Measurements from ENCODE around the gene OSGIN1.

The OSGIN1 gene

GRCh38 chr16:83961591-83961990 is 8.6 kb downstream of the OSGIN1 start:
- DNase-seq (ENCODE audit: extremely low read depth, low read depth) = no peak
- TF ChIP-seq CTCF (IDR thresholded peaks at IDR 0.05; ENCODE audit: low read depth, low read length) = no peak

DNA sequence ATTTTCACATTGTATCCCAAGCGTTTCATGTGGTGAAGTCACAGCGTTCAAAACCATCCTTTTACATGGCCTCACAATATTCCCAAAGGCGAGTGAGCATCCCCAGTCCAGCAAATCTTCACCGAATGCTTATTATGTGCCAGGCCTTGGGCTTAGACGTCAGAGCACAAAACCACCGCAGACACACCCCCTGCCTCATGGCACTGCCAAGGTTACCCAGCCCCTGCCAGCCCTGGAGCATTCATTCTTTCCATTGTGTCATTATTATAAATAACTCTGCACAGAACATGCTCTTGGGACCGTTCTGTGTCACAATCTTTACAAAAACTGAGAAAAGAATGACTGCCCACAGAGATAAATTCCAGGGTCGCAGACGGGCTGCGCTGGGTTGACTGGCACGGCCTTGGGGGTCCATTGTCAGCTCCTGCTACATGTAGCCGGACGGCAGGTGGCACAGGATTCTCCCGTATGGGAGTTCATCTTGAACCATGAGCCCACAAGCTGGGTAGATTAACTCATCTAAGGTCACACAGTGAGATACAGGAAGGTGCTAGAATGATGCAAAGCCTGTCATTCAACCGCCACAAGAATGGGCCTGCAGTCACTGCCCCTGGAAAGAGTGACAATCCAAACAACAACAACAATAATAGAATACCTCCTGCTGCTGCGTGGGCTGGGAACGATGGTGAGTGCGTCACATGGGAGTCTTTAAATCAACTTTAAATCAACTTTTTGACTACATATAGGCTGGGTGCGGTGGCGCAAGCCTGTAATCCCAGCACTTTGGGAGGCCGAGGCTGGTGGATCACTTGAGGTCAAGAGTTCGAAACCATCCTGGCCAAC is 10.5 kb downstream of the OSGIN1 start:
- TF ChIP-seq CTCF (IDR thresholded peaks at IDR 0.05; ENCODE audit: low read depth, low read length) = no peak
- no peak for DNase-seq (ENCODE audit: extremely low read depth, low read depth)

- no peak for DNase-seq (ENCODE audit: extremely low read depth, low read depth)
- TF ChIP-seq CTCF (IDR thresholded peaks at IDR 0.05; ENCODE audit: low read depth, low read length) = no peak
Measured at GRCh38 chr16:83964684-83965443, 11.8 kb downstream of the OSGIN1 start.

DNA sequence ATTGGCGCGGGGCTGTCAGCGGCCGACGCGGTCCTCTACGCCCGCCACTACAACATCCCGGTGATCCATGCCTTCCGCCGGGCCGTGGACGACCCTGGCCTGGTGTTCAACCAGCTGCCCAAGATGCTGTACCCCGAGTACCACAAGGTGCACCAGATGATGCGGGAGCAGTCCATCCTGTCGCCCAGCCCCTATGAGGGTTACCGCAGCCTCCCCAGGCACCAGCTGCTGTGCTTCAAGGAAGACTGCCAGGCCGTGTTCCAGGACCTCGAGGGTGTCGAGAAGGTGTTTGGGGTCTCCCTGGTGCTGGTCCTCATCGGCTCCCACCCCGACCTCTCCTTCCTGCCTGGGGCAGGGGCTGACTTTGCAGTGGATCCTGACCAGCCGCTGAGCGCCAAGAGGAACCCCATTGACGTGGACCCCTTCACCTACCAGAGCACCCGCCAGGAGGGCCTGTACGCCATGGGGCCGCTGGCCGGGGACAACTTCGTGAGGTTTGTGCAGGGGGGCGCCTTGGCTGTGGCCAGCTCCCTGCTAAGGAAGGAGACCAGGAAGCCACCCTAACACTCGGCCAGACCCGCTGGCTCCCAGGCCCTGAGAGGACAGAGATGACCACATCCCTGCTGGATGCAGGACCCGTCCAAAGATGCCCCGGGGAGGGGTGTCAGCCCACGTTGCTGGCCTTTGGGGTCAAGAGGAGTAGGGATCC is 12.6 kb downstream of the OSGIN1 start:
- DNase-seq (ENCODE audit: extremely low read depth, low read depth) = no peak
- TF ChIP-seq CTCF (IDR thresholded peaks at IDR 0.05; ENCODE audit: low read depth, low read length) = no peak

GRCh38 chr16:83966153-83966696 is 13.2 kb downstream of the OSGIN1 start:
- DNase-seq (ENCODE audit: extremely low read depth, low read depth) = no peak
- no peak for TF ChIP-seq CTCF (IDR thresholded peaks at IDR 0.05; ENCODE audit: low read depth, low read length)

- TF ChIP-seq CTCF (IDR thresholded peaks at IDR 0.05; ENCODE audit: low read depth, low read length) = no peak
- no peak for DNase-seq (ENCODE audit: extremely low read depth, low read depth)
Measured at GRCh38 chr16:83967091-83967490, 14.1 kb downstream of the OSGIN1 start.
